NCI-H526 (cell line): Measurements from ENCODE around the gene SERPINB7.
A peak's percentile ranks its signal among the peaks of the same experiment; 100 is the strongest.
"Not testable (repeated sequence)": the region's sequence is repeated elsewhere in the genome, so short reads cannot be mapped to it uniquely, and the experiment has no call there.

ENCODE experiments used
- DNase-seq, 2 experiments: peaks; one replicate each; lab custom pipeline; 2025; lab: John Stamatoyannopoulos, UW

Gene SERPINB7

GRCh38 chr18:63775166-63775730 lies at the start of gene SERPINB7:
Gene SERPINB7, plus strand, starts transcription at chr18:63775418. Its CDS starts 6,955 bp downstream, at chr18:63782373.
- DNase-seq: no peak

- no peak for DNase-seq
Observed at GRCh38 chr18:63725682-63726480, 49.3 kb upstream of the SERPINB7 start.

GRCh38 chr18:63730773-63731172 lies 44.4 kb upstream of the SERPINB7 start:
- DNase-seq: no peak

GRCh38 chr18:63731215-63731614 lies 44.0 kb upstream of the SERPINB7 start:
- DNase-seq: no peak

- no peak for DNase-seq
Observed at GRCh38 chr18:63736876-63737275, 38.3 kb upstream of the SERPINB7 start.

GRCh38 chr18:63741769-63742168 lies 33.4 kb upstream of the SERPINB7 start:
- DNase-seq: no peak

- no peak for DNase-seq
Observed at GRCh38 chr18:63747006-63747405, 28.2 kb upstream of the SERPINB7 start.

GRCh38 chr18:63749489-63749888 lies 25.7 kb upstream of the SERPINB7 start:
- no peak for DNase-seq

GRCh38 chr18:63752636-63753035 lies 22.6 kb upstream of the SERPINB7 start:
- DNase-seq: no peak

GRCh38 chr18:63753676-63754075 lies 21.5 kb upstream of the SERPINB7 start:
- no peak for DNase-seq

- no peak for DNase-seq
Observed at GRCh38 chr18:63757541-63757940, 17.7 kb upstream of the SERPINB7 start.

- no peak for DNase-seq
Observed at GRCh38 chr18:63758615-63759240, 16.5 kb upstream of the SERPINB7 start.

- not testable (repeated sequence) for DNase-seq
Observed at GRCh38 chr18:63759786-63760185, 15.4 kb upstream of the SERPINB7 start.

GRCh38 chr18:63762518-63762917 lies 12.7 kb upstream of the SERPINB7 start:
- no peak for DNase-seq

- DNase-seq: no peak
Observed at GRCh38 chr18:63763831-63764600, 11.2 kb upstream of the SERPINB7 start.

GRCh38 chr18:63765837-63766236 lies 9.4 kb upstream of the SERPINB7 start:
- no peak for DNase-seq

- DNase-seq: no peak
Observed at GRCh38 chr18:63773551-63773950, 1.7 kb upstream of the SERPINB7 start.

- DNase-seq: no peak
Observed at GRCh38 chr18:63774511-63774910, 707 bp upstream of the SERPINB7 start.

GRCh38 chr18:63779386-63779785 lies 4.2 kb downstream of the SERPINB7 start:
- no peak for DNase-seq

- DNase-seq: peak in 1 of 2 experiments; percentile 9
Observed at GRCh38 chr18:63783394-63783793, 8.2 kb downstream of the SERPINB7 start.

GRCh38 chr18:63784787-63785452 lies 9.7 kb downstream of the SERPINB7 start:
- DNase-seq: no peak

- DNase-seq: no peak
Observed at GRCh38 chr18:63787673-63788072, 12.5 kb downstream of the SERPINB7 start.
